Neural crest cell (in vitro differentiated cells): ENCODE measurements around the gene LDLRAD3. TPM values are rescaled to one million over a fixed set of nuclear protein-coding genes. Genes with fewer than 3 reads are reported as not detected.
A peak's percentile ranks its signal among the peaks of the same experiment; 100 is the strongest.
"Not testable (repeated sequence)": the region's sequence is repeated elsewhere in the genome, so short reads cannot be mapped to it uniquely, and the experiment has no call there.

ENCODE experiments used
- DNase-seq: peaks from one replicate; pipeline ENCODE4 v3.0.0; 2021; ENCODE audit warnings: low read depth, mixed read lengths, low spot score
- H3K27ac Mint-ChIP-seq: one replicate; pipeline ENCODE4 v1.8.0; 2021; ENCODE audit warnings: mild to moderate bottlenecking, mixed read lengths; ENCODE audit not compliant: unreplicated experiment
- H3K27me3 Mint-ChIP-seq: 2 replicates; pipeline ENCODE4 v1.8.0; 2021; ENCODE audit warnings: low read depth, mild to moderate bottlenecking, mixed read lengths
- H3K36me3 Mint-ChIP-seq: 2 replicates; pipeline ENCODE4 v1.8.0; 2021; ENCODE audit warnings: low read depth, mild to moderate bottlenecking, mixed read lengths
- H3K4me1 Mint-ChIP-seq: 2 replicates; pipeline ENCODE4 v1.8.0; 2021; ENCODE audit warnings: mixed read lengths
- H3K4me3 Mint-ChIP-seq: one replicate; pipeline ENCODE4 v1.8.0; 2021; ENCODE audit warnings: mild to moderate bottlenecking, mixed read lengths
- H3K9me3 Mint-ChIP-seq: 2 replicates; pipeline ENCODE4 v1.8.0; 2021; ENCODE audit warnings: mixed read lengths
- total RNA-seq: library from RNA; stranded (reverse); gene quantifications from 2 replicates; pipeline ENCODE4 v1.2.1, GENCODE V29; 2021
- TF ChIP-seq, protein P1 (sequence below): fragments of 200-600 bp; sonication (generic); conservative IDR thresholded peaks from 2 replicates; pipeline ENCODE4 v1.5.0; 2021; ENCODE audit warnings: antibody characterized with exemption, mild to moderate bottlenecking

Gene LDLRAD3
- total RNA-seq, 1 donor from 2014 or later, result 30.1 TPM

DNA sequence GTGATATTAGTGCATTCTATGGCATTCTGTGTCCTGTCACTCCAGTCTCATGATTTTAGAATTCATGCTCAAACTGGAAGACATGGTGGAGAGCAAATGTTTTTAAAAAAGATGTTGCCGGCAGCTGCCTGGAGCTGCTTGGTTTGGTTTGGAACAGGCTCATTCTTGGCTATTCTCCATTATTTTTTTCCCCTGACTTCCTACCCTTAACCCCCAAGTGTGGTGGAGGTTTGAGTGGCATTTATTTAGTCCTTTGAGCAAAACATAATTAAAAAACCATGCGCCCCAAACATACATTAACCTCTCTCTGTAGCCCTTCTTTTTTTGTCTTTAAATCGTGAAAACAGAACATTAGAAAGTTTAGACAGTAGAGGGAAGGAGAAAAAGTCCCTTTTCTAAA, 94.7 kb downstream of the LDLRAD3 start:
- H3K27ac Mint-ChIP-seq, result no peak overlapping the region
- TF ChIP-seq, protein P1, sequence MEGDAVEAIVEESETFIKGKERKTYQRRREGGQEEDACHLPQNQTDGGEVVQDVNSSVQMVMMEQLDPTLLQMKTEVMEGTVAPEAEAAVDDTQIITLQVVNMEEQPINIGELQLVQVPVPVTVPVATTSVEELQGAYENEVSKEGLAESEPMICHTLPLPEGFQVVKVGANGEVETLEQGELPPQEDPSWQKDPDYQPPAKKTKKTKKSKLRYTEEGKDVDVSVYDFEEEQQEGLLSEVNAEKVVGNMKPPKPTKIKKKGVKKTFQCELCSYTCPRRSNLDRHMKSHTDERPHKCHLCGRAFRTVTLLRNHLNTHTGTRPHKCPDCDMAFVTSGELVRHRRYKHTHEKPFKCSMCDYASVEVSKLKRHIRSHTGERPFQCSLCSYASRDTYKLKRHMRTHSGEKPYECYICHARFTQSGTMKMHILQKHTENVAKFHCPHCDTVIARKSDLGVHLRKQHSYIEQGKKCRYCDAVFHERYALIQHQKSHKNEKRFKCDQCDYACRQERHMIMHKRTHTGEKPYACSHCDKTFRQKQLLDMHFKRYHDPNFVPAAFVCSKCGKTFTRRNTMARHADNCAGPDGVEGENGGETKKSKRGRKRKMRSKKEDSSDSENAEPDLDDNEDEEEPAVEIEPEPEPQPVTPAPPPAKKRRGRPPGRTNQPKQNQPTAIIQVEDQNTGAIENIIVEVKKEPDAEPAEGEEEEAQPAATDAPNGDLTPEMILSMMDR, result no peak
- peaks cover 6% of the 10 kb centered on the region for H3K9me3 Mint-ChIP-seq
- no peaks in the 10 kb centered on the region for H3K36me3 Mint-ChIP-seq
- H3K4me3 Mint-ChIP-seq, result no peak overlapping the region
- H3K27me3 Mint-ChIP-seq, result no peaks in the 10 kb centered on the region
- no peak for DNase-seq
- peaks cover 16% of the 10 kb centered on the region for H3K4me1 Mint-ChIP-seq

DNA sequence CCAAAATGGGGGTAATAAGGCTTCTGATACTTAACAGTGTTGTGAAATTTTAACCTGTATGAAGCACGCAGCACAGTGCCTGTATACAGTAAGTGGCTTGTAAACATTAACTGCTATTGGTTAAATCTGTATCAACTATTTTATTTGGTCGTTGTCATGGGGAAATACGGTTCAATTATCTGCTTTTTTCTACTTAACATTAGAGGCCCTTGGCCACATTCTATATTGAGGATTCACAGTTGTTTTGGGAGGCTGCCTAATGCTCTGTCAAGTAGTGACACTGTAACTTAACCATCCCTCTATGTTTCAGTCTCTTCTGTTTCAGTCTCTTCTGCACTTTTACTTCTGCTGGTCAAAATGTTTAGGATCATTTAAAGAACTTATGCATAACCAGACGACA, 95.6 kb downstream of the LDLRAD3 start:
- no peaks in the 10 kb centered on the region for H3K36me3 Mint-ChIP-seq
- TF ChIP-seq, protein P1, result no peak
- no peaks in the 10 kb centered on the region for H3K27me3 Mint-ChIP-seq
- no peak overlapping the region for H3K27ac Mint-ChIP-seq
- H3K4me3 Mint-ChIP-seq, result no peak overlapping the region
- DNase-seq, result no peak
- peaks cover 8% of the 10 kb centered on the region for H3K4me1 Mint-ChIP-seq
- no peaks in the 10 kb centered on the region for H3K9me3 Mint-ChIP-seq

DNA sequence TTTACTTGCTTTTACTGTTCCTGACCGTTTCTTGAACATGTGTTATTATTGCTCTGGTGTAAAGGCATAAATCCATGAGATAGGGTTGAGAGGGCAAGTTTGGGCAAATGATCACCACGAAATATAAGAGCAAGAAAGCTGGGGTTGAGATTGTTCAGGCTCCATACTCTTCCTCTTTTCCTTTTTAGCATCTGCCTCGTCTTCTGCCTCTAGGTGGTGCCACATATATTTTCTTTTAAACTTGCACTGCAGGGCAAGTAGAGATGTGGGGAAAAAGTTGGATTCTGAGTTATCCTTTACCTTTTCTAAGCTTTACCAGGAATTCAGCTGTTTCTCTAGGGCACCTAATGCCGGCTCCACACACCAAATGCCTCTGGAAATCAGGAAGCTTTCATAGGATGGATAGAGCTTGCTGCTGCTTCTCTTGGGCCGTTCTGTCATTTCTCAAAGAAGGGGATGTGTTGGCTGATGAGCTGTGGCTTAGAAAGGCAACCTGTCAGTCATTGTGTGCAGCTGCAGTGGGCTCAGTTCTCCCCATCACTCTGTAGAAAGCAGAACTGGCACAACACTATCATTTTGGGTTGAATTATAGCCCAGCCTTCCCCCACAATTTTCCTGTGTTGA, 98.2 kb downstream of the LDLRAD3 start:
- no peaks in the 10 kb centered on the region for H3K27me3 Mint-ChIP-seq
- H3K27ac Mint-ChIP-seq, result no peak overlapping the region
- H3K9me3 Mint-ChIP-seq, result no peaks in the 10 kb centered on the region
- peaks cover 4% of the 10 kb centered on the region for H3K36me3 Mint-ChIP-seq
- peaks cover 8% of the 10 kb centered on the region for H3K4me1 Mint-ChIP-seq
- DNase-seq, result no peak
- TF ChIP-seq, protein P1, result peak; percentile 56
- H3K4me3 Mint-ChIP-seq, result no peak overlapping the region

DNA sequence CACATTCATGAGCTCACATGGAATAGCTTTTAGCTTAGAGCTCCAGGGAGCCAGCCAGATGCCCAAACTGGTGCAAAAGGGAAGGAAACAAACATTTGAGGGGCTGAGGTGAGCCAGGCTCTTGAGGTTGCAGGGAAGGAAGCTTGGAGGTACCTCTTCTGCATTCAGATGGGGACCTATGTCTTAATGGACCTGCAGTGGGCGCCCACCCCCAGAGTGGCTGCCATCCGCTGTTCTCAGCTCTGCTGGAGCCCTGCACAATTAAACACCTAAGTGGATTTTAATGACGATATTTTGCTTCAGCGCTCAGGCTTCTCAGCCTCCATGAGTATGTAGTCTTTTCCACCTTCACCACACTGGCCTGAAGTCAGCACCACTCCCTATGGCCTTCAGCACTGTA, 100.8 kb downstream of the LDLRAD3 start:
- H3K27ac Mint-ChIP-seq, result no peak overlapping the region
- no peaks in the 10 kb centered on the region for H3K9me3 Mint-ChIP-seq
- no peak for DNase-seq
- peaks cover 4% of the 10 kb centered on the region for H3K36me3 Mint-ChIP-seq
- no peak overlapping the region for H3K4me3 Mint-ChIP-seq
- H3K27me3 Mint-ChIP-seq, result no peaks in the 10 kb centered on the region
- TF ChIP-seq, protein P1, result no peak
- peaks cover 29% of the 10 kb centered on the region for H3K4me1 Mint-ChIP-seq

DNA sequence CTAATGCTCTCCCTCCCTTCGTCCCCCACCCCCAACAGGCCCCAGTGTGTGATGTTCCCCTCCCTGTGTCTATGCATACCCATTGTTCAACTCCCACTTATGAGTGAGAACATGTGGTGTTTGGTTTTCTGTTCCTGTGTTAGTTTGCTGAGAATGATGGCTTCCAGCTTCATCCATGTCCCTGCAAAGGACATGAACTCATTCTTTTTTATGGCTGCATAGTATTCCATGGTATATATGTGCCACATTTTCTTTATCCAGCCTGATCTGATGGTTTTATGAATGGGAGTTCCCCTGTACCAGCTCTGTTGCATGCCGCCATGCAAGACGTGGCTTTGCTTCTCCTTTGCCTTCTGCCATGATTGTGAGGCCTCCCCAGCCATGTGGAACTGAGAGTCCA, 102.1 kb downstream of the LDLRAD3 start:
- H3K36me3 Mint-ChIP-seq, H3K4me3 Mint-ChIP-seq, H3K9me3 Mint-ChIP-seq, H3K27me3 Mint-ChIP-seq, DNase-seq, H3K27ac Mint-ChIP-seq: not testable (repeated sequence)
- peaks cover 37% of the 10 kb centered on the region for H3K4me1 Mint-ChIP-seq

DNA sequence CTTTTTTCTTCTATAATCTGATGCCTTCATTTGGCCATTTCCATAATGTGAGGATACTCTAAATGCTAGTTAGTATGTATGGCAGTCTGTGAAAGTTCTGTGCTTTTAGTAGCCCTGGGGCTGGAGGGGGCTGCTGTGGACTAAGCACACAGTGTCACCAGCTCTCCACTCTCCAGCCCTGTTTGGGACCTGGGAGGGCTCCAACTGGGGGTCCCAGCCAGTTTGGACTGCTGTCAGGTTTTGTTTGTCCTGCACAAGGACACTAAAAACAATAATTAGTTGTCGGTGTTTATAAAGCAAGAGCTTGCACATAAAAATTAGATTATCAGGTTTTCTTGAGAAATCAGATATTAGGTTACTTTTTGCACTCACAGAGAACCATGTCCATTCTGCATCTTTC, 103.1 kb downstream of the LDLRAD3 start:
- no peak overlapping the region for H3K4me3 Mint-ChIP-seq
- peaks cover 4% of the 10 kb centered on the region for H3K36me3 Mint-ChIP-seq
- H3K27ac Mint-ChIP-seq, result no peak overlapping the region
- no peaks in the 10 kb centered on the region for H3K27me3 Mint-ChIP-seq
- H3K4me1 Mint-ChIP-seq, result peaks cover 42% of the 10 kb centered on the region
- TF ChIP-seq, protein P1, result no peak
- DNase-seq, result no peak
- H3K9me3 Mint-ChIP-seq, result no peaks in the 10 kb centered on the region
